Neural cell (in vitro differentiated cells): ENCODE measurements around the gene ADAMTS15. TPM values are rescaled to one million over a fixed set of nuclear protein-coding genes. Genes with fewer than 3 reads are reported as not detected.

ENCODE experiments used
- H2AFZ ChIP-seq: fragments of 200-600, 300-800 bp; sonication (generic), shearing (Covaris generic); 2 replicates; pipeline ENCODE4 v1.6.0; 2014; ENCODE audit warnings: low read depth, mild to moderate bottlenecking, antibody characterized with exemption, low read length, moderate library complexity
- H3F3A ChIP-seq: fragments of 200-600 bp; shearing (Covaris generic); 2 replicates; pipeline ENCODE4 v1.6.1; 2016; ENCODE audit warnings: mild to moderate bottlenecking, moderate library complexity, mixed read lengths, antibody characterized with exemption, low read length; ENCODE audit not compliant: insufficient read depth, poor library complexity, severe bottlenecking
- H3K27ac ChIP-seq: fragments of 200-600, 300-800 bp; sonication (generic), shearing (Covaris generic); 2 replicates; pipeline ENCODE4 v1.5.1; 2014; ENCODE audit warnings: mild to moderate bottlenecking, low read length, moderate library complexity
- H3K27me3 ChIP-seq: fragments of 300-800, 200-600 bp; sonication (generic), shearing (Covaris generic); 2 replicates; pipeline ENCODE4 v1.6.0; 2014; ENCODE audit warnings: mild to moderate bottlenecking, low read depth, low read length, moderate library complexity; ENCODE audit not compliant: insufficient read depth
- H3K36me3 ChIP-seq: fragments of 300-800, 200-600 bp; sonication (generic), shearing (Covaris generic); 2 replicates; pipeline ENCODE4 v1.5.1; 2014; ENCODE audit warnings: mild to moderate bottlenecking, antibody characterized with exemption, low read length, moderate library complexity; ENCODE audit not compliant: insufficient read depth
- H3K4me2 ChIP-seq: fragments of 300-800, 200-600 bp; sonication (generic), shearing (Covaris generic); 2 replicates; pipeline ENCODE4 v1.6.0; 2014; ENCODE audit warnings: mild to moderate bottlenecking, low read length
- H3K4me3 ChIP-seq: fragments of 300-800, 200-600 bp; sonication (generic), shearing (Covaris generic); 2 replicates; pipeline ENCODE4 v1.5.1; 2014; ENCODE audit warnings: mild to moderate bottlenecking, low read length, moderate library complexity
- H3K79me2 ChIP-seq: fragments of 200-600 bp; shearing (Covaris generic); replicated peaks from 2 replicates; pipeline ENCODE4 v1.6.0; 2014; ENCODE audit warnings: mild to moderate bottlenecking, low read length, moderate library complexity; ENCODE audit not compliant: insufficient read depth
- H3K9ac ChIP-seq: fragments of 300-800, 200-600 bp; sonication (generic), shearing (Covaris generic); 2 replicates; pipeline ENCODE4 v1.6.1; 2016; ENCODE audit warnings: mild to moderate bottlenecking, low read length, mixed read lengths
- H3K9me2 ChIP-seq: fragments of 200-600 bp; shearing (Covaris generic); 2 replicates; pipeline ENCODE4 v1.6.1; 2016; ENCODE audit warnings: mild to moderate bottlenecking, low read length, mixed read lengths; ENCODE audit not compliant: insufficient read depth
- H3K9me3 ChIP-seq: fragments of 200-600, 300-800 bp; sonication (generic), shearing (Covaris generic); 2 replicates; pipeline ENCODE4 v1.6.1; 2016; ENCODE audit warnings: mild to moderate bottlenecking, mixed run types, low read length, moderate library complexity, mixed read lengths
- H4K20me1 ChIP-seq: fragments of 200-600 bp; shearing (Covaris generic); 2 replicates; pipeline ENCODE4 v1.6.1; 2016; ENCODE audit warnings: mild to moderate bottlenecking, mixed run types; ENCODE audit not compliant: insufficient read depth
- CTCF ChIP-seq: fragments of 450-650 bp; IDR thresholded peaks from 2 replicates; pipeline ENCODE4 v1.5.1; 2014; ENCODE audit warnings: antibody characterized with exemption, mild to moderate bottlenecking, moderate library complexity; ENCODE audit not compliant: poor library complexity, severe bottlenecking
- EP300 ChIP-seq: fragments of 450-650 bp; conservative IDR thresholded peaks from 2 replicates; pipeline ENCODE4 v1.6.1; 2014; ENCODE audit warnings: antibody characterized with exemption, mild to moderate bottlenecking, moderate library complexity; ENCODE audit not compliant: poor library complexity, severe bottlenecking
- EZH2 ChIP-seq: fragments of 200-600, 300-800 bp; shearing (Covaris generic), sonication (generic); IDR thresholded peaks from 2 replicates; pipeline ENCODE4 v1.6.1; 2014; ENCODE audit warnings: antibody characterized with exemption, low read length, borderline replicate concordance, mild to moderate bottlenecking; ENCODE audit not compliant: insufficient read depth, poor library complexity, severe bottlenecking
- MXI1 ChIP-seq: fragments of 450-650 bp; conservative IDR thresholded peaks from 2 replicates; pipeline ENCODE4 v1.6.1; 2014; ENCODE audit warnings: antibody characterized with exemption, mild to moderate bottlenecking; ENCODE audit not compliant: poor library complexity, severe bottlenecking
- POLR2AphosphoS5 ChIP-seq: IDR thresholded peaks from 2 replicates; pipeline ENCODE4 v1.6.1; 2012
- RAD21 ChIP-seq: fragments of 450-650 bp; conservative IDR thresholded peaks from 2 replicates; pipeline ENCODE4 v1.6.1; 2014; ENCODE audit warnings: antibody characterized with exemption, mild to moderate bottlenecking, moderate library complexity
- REST ChIP-seq: IDR thresholded peaks from 2 replicates; pipeline ENCODE4 v1.6.1; 2012; ENCODE audit warnings: borderline replicate concordance
- SMC3 ChIP-seq: fragments of 450-650 bp; conservative IDR thresholded peaks from 2 replicates; pipeline ENCODE4 v1.6.1; 2014; ENCODE audit warnings: antibody characterized with exemption, mild to moderate bottlenecking, moderate library complexity; ENCODE audit not compliant: poor library complexity
- TAF1 ChIP-seq: IDR thresholded peaks from 2 replicates; pipeline ENCODE4 v1.6.1; 2012; ENCODE audit warnings: low read depth
- polyA minus RNA-seq: library from RNA; depleted of rRNA, polyadenylated mRNA; stranded (reverse); fragments of >200 nt; gene quantifications from 2 replicates; pipeline ENCODE4 v1.2.3, GENCODE V29; 2014
- polyA plus RNA-seq: library from polyadenylated mRNA; depleted of rRNA; stranded (reverse); fragments of >200 nt; gene quantifications from 2 replicates; pipeline ENCODE4 v1.2.3, GENCODE V29; 2014

Gene ADAMTS15
- polyA plus RNA-seq, result 1.1 TPM in 2 replicates
- 2.0 and 2.4 TPM in 2 replicates for polyA minus RNA-seq

GRCh38 chr11:130448416-130449309 lies at the start of gene ADAMTS15:
ADAMTS15 (plus strand) TSS chr11:130448645; CDS start chr11:130448974, 329 bp downstream.
- Histone ChIP-seq H3K79me2 (no peaks in the 10 kb centered on the region), H4K20me1 (no peaks in the 10 kb centered on the region), H3K36me3 (no peaks in the 10 kb centered on the region), H2AFZ (peak within 1 kb of the TSS; percentile 52), H3K9me2 (no peaks in the 10 kb centered on the region), H3K4me3 (peak within 1 kb of the TSS; percentile 92), H3F3A (no peaks in the 10 kb centered on the region), H3K9ac (peak within 1 kb of the TSS; percentile 60), H3K9me3 (no peaks in the 10 kb centered on the region), H3K27ac (peak within 1 kb of the TSS; percentile 4), H3K27me3 (peaks cover 33% of the 10 kb centered on the region), H3K4me2 (peak within 1 kb of the TSS; percentile 81)
- TF ChIP-seq EZH2, result no peak
- no peak for TF ChIP-seq REST
- TF ChIP-seq RAD21, result no peak
- peak; percentile 75 for TF ChIP-seq MXI1
- TF ChIP-seq POLR2AphosphoS5, result peak; percentile 44
- no peak for TF ChIP-seq TAF1
- no peak for TF ChIP-seq SMC3
- no peak for TF ChIP-seq EP300
- TF ChIP-seq CTCF, result no peak

GRCh38 chr11:130399196-130399595 lies 49.2 kb upstream of the ADAMTS15 start:
- no peaks in the 10 kb centered on the region for H3K36me3 ChIP-seq
- H3K9ac ChIP-seq, result no peak overlapping the region
- no peaks in the 10 kb centered on the region for H3F3A ChIP-seq
- H4K20me1 ChIP-seq, result no peaks in the 10 kb centered on the region
- no peak for TF ChIP-seq EZH2
- TF ChIP-seq SMC3, result no peak
- no peak for TF ChIP-seq RAD21
- TF ChIP-seq TAF1, result no peak
- TF ChIP-seq REST, result no peak
- TF ChIP-seq EP300, result no peak
- TF ChIP-seq MXI1, result no peak
- no peak for TF ChIP-seq POLR2AphosphoS5
- no peak for TF ChIP-seq CTCF
- H2AFZ ChIP-seq, result no peak overlapping the region
- H3K79me2 ChIP-seq, result no peaks in the 10 kb centered on the region
- no peak overlapping the region for H3K4me2 ChIP-seq
- no peaks in the 10 kb centered on the region for H3K9me3 ChIP-seq
- no peaks in the 10 kb centered on the region for H3K9me2 ChIP-seq
- H3K27ac ChIP-seq, result no peak overlapping the region
- H3K4me3 ChIP-seq, result no peak overlapping the region
- H3K27me3 ChIP-seq, result no peaks in the 10 kb centered on the region
